GM13976 (cell line): ENCODE measurements around the gene ASH1L.

Source experiments
- DNase-seq: peaks from one replicate; pipeline ENCODE4 v3.0.0; 2012; ENCODE audit warnings: low spot score
- in situ Hi-C: fragments of 300-500 bp; cut with MboI; formaldehyde crosslinking; loops from one replicate; pipeline ENCODE4 v1.12.0; 2022; ENCODE audit warnings: low sequenced_read_pairs, mixed read lengths, inconsistent platforms; ENCODE audit not compliant: unreplicated experiment
- TF ChIP-seq, protein P1 (sequence below): IDR thresholded peaks from 2 replicates; pipeline ENCODE4 v1.5.1; 2012; ENCODE audit warnings: borderline replicate concordance, mild to moderate bottlenecking; ENCODE audit not compliant: insufficient read depth; ENCODE audit errors: extremely low read depth, missing control alignments, control extremely low read depth

ASH1L gene

DNA sequence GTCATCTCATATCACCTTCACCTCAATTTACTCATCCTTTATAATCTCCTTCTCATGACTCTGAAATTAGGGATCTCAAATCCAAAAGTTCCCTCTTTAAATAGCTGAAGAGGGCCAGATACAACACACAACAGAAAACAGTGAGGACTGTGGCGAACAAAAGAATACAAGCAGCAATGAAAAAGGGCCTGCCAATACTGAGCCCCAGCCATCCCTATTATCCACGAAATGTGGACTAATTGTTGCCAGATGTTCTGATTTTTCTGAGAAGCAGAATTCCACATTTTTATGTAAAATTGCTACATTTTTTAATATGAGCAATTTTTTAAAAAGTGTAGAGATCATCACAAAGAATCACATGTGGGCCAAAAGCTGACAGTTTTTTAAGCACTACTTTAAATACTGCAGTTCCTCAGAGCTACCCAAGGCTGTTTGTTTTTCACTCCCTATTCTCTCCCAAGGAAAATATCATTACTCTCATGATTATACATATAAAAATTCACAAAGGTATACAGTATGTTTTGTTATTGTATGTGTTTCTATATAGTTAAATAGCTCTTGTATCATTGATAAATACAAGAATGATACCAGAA lies 90.0 kb downstream of the ASH1L start:
- in situ Hi-C loops, result no loop called here
- no peak for DNase-seq

DNA sequence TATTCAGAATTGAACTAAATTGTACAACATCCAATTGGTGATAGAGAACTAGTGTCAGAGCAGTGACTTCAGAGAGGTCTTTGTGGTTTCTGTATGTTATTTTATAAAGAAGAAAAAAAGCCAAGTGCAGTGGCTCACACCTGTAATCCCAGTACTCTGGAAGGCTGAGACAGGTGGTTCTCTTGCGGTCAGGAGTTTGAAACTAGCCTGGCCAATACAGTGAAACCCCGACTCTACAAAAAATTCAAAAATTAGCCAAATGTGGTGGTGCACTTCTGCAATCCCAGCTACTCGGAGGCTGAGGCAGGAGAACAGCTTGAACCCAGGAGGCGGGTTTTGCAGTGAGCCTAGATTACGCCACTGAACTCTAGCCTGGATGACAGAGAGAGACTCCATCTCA lies 90.7 kb downstream of the ASH1L start:
- in situ Hi-C loops, result no loop called here
- DNase-seq, result no peak
- TF ChIP-seq, protein P1, sequence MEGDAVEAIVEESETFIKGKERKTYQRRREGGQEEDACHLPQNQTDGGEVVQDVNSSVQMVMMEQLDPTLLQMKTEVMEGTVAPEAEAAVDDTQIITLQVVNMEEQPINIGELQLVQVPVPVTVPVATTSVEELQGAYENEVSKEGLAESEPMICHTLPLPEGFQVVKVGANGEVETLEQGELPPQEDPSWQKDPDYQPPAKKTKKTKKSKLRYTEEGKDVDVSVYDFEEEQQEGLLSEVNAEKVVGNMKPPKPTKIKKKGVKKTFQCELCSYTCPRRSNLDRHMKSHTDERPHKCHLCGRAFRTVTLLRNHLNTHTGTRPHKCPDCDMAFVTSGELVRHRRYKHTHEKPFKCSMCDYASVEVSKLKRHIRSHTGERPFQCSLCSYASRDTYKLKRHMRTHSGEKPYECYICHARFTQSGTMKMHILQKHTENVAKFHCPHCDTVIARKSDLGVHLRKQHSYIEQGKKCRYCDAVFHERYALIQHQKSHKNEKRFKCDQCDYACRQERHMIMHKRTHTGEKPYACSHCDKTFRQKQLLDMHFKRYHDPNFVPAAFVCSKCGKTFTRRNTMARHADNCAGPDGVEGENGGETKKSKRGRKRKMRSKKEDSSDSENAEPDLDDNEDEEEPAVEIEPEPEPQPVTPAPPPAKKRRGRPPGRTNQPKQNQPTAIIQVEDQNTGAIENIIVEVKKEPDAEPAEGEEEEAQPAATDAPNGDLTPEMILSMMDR, result no peak

More for the DNA sequence above, 90.0 kb downstream of the ASH1L start:
- TF ChIP-seq, protein P1, result no peak

DNA sequence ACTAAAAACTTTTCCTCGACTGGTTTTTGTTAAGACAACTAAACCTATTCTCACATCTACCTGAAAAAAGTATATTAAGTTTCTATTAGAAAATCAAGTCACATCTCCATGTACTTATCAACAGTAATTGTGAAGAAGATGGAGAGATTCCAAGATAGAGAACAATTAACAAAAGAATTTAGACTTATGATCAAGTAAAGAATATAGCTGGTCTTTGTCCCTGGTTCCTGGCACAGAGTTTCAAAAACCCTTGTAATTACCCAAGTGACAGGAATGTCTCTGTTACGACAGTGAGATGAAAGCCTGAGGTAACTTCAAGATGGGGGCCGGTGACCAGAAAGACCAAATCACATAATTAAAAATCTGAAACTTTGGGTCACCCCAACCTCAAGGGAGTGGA lies 91.6 kb downstream of the ASH1L start:
- no peak for DNase-seq
- in situ Hi-C loops, result no loop called here
- TF ChIP-seq, protein P1, result no peak

DNA sequence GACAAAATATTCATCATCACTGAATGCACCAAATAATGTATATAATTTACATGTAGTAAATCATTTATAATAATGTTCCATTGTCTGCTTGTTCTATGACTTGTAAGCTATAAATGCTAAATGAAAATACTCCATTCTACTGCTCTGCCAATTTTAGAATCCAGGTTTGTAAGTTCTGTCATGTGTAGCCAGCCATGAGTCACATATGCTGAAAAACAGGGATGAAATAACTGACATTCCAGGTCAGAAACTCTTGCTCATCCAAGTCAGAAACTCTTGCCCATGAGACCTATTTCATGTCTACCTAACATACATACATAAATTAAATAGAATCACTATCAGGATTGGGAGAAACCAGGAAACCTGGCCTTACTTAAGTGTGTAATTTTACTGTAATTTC lies 95.6 kb downstream of the ASH1L start:
- DNase-seq, result no peak
- TF ChIP-seq, protein P1, result no peak
- in situ Hi-C loops, result no loop called here

DNA sequence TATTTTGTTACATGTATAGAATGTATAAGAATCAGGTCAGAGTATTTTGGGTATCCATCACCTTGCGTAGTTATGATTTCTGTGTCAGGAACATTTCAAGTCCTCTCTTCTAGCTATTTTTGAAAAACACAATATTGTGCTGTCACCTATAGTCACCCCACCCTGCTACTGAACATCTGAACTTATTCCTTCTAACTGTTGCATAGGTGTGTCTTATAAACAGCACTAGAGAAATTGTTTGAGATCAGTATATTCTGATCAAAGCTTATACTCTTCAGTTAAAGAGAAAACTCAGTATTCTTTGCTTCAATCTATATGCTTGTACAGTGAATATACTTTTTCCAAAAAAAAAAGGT lies 96.0 kb downstream of the ASH1L start:
- in situ Hi-C loops, result no loop called here
- TF ChIP-seq, protein P1, result no peak
- no peak for DNase-seq

DNA sequence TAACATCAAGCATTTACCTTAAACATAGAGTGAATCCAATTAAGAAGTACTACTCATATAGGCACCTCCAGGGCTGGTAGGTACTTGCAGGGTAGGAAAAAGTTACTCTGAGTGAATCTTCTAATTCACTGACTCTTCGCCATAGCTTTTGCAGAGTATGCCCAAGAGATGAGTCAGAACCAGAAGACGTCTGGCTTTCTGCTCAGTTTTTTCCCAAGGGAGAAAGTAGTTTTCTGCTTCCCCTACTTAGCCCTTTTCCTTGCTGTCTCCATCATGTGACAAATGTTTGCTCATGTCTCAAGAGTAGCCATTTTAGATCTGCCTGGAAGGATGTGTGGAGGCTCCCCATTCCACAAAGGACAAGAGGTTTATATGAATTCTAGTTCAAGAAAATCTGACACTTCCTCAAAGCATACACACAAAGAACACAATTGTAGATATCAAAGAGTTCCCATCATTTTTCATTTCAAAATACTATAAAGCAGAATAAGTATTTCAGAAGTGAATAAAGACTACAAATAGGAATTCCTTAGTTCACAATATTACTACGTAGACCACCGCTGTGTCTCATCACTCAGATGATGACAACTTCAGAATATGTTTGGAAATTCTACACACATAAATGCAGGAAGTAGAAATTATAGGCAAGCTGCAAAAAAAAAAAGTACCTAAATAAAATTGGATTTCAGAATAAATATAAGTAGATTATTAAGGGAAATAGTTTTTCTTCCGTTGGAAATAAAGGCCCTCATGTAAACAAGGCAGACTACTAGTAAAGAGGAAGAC lies 98.5 kb downstream of the ASH1L start:
- in situ Hi-C loops, result no loop called here
- no peak for DNase-seq
- TF ChIP-seq, protein P1, result no peak
